Activated T-cell treated with anti-CD3 and anti-CD28 coated beads, Interleukin-2, amount 50 U/mL, for 48 hours (primary cell): ENCODE measurements around the gene MAML3.

Experiments used
- DNase-seq, 2 experiments: peaks; one replicate each; pipeline ENCODE4 v3.0.0-alpha.2; 2020

The MAML3 gene

DNA sequence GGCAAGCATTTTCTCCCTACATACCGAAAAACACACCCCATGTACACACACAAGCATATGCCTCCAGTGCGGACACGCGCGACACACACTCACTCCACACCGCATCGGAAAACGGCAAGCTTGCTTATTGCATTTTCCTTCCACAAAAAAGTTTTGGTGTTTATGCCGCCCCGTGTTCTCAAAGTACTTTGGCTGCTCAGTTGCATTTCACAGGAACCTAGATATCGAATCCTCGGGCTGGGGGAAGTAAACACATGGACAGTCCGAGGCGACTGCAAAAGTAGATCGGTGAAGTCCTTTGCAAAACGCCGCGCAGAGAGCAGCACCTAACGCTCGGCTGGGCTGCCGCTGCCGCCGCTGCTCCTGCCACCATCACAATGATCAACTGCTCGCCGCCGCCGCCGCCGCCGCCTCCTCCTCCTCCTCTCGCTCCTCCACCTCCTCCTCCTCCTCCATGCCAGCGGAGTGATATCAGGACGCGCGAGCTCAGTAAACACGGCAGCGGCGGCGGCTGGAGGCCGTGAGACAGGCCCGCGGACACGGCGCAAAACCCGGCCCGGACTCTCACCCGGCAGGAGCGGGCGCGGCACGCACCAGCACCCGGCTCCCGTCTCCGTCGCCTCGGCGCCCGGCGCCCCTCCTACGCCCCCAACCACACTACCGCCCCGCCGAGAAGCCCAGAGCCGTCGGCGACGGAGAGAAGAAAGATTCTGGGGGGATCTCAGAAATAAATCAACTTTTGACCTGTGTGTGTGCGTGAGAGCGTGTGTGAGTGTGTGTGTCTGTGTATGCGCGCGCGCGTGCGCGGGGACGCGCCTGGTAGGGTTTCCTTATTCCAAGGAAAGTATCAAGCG lies at the start of gene MAML3:
Gene MAML3 (minus strand): TSS at position 467 of the 854 bp plus-strand sequence. CDS start 857 bp downstream, outside the sequence.
- peak; percentile 85 to 90 for DNase-seq

DNA sequence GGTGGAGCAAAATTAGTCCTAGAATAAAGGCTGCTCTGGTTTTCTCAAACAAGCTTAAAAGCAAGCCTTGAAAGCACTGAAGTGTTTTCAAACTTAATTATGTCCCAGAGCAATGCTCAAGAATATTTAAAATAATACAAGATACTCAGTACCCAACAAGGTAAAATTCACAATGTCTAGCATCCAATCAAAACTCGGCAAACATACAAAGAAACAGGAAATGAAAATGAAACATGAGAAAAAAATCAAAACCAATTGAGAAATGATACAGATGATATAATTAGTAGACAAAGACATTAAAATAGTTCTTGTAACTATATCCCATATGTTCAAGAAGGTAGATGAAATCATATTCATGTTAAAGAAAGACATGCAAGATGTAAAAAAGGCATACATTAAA lies 45.0 kb upstream of the MAML3 start:
- DNase-seq, result no peak

DNA sequence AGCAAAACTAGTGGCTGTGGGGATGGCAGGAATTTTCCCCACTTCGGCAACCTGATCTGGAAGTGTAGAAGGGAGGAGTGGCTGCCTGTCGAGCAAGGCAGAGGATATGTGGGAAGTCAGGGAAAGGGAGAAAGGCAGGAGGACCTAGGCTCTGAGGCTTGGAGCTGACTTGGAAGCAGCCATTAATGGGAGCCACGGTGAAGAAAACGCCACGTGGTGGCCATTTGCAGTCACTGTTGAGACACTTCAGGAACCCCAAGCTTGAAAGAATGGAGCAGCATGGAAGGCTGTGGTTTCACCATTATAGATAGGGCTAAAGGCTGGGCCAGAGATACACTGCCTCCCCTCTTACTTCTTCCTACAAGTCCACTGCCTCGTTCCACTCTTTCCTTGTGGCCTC lies 41.8 kb upstream of the MAML3 start:
- no peak for DNase-seq

DNA sequence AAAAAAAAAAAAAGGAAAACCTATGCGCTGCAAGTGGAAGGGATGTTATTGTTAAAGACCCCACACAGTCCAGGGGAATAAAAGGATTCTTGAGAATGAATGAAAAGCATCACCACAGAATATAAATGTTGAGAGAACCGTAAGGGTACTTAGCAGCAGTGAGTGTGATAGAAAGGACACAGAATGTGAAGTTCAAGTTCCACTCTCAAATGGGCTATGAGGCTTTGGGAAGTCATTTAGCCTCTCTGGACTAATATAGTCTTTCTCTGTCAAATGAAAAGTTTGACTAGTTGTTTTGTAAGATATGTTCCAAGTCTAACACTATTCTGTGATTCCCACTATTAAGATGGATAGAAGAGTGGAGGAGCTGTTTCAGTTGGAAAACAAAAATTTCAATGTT lies 35.8 kb upstream of the MAML3 start:
- no peak for DNase-seq

DNA sequence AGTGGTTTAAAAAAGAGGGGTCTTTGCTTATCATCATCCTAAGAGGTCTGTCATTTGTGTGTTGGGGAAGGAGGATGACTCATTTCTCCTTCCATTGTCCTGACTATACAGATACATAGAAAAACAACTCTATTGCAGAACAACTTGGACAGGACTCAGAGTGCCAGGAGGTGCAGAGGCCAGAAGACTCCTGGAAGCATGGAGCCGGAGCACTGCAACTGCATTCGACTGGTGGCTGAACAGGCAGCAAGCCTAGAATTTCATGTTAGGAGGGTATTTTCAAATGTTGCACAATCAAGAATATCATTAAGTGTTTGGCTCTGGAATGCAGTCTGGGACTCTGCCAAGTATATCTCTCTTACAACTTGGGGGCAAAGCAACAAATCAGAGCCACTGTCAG lies 35.0 kb upstream of the MAML3 start:
- DNase-seq, result no peak

DNA sequence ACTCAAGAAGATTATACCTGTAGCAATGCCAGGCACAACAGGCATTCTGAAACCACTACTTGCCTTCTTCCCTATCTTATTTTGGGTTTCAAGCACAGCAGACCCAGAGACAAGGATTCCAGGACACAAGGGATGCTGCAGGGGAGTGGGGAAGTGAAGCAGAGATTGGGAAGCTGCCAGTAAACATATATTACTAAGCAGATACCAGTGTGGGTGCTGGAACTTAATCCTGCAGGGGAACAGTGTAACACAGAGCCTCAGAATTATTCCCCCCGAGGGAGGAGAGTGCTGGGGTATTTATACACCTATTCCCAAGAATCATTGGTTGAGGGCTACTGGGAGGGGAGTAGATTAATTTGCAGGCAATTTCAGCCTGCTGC lies 33.3 kb upstream of the MAML3 start:
- no peak for DNase-seq

DNA sequence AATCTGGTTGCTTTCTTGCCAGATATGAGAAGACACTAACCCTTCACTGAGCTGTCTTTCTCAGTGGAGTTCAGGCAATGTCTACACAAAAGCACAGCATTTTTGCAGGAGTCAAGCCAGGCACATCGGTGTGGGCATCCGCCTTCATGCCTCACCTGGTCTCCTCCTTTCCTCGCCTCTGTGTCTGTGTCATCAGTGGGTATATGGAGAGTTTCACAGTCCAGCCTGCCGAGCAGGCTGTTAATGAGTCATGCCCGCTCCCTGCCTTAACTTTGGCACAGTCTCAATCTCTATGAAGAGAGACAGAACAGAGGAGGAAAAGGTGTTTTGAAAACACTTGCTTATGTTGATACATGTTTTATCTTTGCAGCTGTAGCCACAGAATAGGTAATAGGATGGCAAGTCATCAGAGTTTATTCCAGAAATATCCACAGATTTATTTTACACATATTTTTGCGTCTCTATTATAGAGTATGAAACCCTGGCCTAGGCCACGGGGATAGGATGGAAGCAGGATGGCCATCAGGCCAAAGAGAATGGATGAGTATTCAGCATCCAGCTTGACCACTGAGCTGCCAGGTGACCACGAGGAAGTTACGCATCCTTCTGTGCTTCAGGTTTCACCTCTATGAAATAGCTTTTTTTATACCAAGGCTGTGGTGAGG lies 32.8 kb upstream of the MAML3 start:
- no peak for DNase-seq

DNA sequence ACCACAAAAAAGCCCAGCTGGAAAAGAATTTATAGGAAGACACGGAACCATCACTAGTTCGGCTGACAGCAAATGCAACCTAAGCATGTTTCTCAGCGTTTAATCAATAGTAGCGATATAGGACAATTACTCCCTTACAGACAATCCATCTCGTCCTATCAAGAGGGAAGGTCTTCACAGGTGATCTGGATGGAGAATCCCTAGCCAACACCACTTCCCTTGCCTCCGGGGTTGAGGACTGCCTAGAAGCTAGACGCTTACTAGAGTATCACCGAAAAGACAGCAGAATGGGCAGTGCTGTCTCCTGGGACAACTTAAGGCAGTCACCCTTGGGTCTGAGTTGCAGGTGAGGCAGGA lies 32.1 kb upstream of the MAML3 start:
- DNase-seq, result no peak

DNA sequence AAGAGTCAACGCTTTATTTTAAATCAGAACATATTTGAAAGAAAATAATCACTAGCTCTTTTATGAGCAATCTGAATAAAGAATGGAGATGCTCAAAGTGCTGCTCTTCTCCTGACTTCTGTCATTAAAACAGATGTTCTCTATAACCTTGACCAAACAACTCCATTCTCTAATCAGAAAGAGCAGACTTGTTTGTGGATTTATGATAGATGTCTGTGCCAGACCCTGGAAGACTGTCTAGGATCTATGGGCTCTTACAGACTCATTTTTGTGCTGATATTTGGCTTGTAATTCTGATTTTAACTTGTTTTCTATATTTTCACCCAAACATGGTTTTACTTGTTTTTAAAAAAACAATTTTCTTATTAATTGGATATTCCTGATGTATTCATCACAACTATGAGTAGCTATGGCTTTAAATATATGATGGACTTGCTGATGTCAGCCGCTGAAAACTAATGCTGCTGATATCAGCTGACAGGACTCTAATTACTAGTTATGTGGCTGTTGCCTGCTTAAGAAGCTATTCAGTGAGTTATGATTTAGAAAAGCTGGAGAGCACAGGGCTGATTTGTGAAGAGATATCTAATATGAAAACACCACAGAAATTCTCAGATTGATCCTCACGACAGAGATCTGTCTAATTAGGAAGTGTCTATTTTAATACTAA lies 31.6 kb upstream of the MAML3 start:
- DNase-seq, result no peak

DNA sequence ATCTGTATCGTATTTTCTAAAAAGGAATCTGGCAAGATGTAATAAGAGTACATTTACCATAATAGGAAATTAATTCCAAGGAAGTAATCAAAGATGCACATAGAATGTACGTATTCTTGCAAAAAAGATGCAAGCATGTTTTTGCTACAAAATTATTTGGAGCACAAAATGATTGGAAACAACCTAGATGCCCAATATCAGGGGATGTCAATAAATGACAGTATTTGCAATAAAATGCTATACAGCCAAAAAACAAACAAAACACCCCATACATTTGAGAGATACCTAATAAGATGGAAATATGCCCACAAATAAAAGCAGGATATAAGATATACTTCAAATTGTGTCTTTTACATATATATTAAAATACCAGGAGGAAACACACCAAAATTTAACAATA lies 29.3 kb upstream of the MAML3 start:
- DNase-seq, result no peak

DNA sequence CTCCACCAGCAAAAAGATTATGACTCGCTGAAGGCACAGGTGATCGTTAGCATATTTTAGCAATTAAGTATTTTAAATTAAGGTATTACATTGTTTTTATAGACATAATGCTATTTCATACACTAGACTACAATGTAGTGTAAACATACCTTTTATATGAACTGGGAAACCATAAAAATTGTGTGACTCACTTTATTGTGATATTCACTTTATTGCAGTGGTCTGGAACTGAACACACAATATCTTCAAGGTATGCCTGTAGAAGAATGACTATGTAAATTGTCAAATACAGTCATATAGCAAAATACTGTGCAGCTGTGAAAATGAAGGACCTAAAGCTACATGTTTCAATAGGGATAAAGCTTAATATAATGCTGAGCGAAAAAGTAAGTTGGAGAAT lies 26.6 kb upstream of the MAML3 start:
- no peak for DNase-seq

DNA sequence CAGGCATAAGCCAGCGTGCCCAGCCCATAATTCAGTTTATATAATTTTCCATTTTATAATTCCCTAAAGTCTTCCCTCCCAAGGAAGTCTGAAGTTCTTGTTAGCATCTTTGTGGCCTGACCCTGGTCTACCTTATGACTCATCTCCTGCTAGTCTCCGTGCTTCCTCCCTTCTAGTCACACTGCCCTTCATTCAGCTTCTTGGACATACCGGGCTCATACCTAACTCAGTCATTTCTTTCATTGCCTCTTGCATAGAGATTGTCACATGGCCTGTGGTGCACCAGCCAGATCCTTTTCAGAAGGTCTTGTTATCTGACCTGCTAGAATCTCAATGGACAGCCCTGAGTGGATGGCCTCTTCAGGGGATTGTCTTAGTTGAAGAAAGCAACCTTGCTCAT lies 22.8 kb upstream of the MAML3 start:
- no peak for DNase-seq

DNA sequence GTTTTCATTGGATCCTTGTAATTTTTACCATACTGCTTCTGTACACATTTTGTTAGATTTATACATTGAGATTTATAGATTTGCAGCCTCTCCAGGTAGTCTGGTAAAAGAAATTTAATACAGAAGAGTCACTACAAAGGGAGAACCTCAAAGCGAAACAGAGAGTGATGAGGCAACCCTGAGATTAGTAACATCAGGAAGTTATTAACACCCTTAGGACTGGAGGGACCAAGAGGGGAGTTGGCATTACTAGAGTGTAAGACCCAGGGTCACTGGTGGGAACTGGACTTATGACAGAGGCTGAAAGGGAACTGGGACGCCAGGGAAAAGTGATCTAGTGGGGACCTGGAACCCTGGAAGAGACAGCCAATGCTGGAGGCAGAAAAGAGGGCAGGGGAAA lies 20.6 kb upstream of the MAML3 start:
- DNase-seq, result no peak

DNA sequence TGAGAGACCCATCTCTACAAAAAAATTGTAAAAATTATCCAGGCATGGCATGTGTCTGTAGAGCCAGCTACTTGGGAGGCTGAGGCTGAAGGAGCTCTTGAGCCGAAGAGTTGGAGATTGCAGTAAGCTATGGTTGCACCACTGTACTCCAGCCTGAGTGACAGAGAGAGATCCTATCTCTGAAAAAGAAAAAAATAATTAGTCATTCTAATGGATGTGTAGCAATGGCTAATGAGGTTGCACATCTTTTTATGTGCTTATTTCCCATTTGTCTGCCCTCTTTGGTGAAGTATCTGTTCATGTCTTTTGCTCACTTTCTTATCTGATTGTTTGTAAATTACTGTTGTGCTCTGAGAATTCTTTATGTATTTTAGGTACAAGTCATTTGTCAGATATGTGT lies 19.0 kb upstream of the MAML3 start:
- no peak for DNase-seq

DNA sequence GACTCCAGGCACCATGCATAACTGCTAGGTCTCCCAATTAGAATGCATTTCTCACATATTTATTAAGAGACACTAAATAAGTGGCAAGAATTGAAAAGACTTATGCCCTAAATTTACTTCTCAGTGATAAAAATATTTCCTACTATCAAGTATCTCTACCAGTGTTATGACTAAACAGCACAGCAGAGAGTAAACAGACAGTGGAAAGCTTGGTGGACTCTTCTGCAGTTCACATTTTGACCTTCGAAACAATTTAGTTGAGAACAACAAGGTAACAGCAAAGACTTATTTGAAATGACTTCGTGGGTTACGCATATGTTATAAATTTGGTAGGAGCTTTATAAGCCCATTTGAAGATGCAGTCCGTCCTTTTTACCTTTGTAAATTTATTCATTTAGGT lies 16.3 kb upstream of the MAML3 start:
- DNase-seq, result no peak

DNA sequence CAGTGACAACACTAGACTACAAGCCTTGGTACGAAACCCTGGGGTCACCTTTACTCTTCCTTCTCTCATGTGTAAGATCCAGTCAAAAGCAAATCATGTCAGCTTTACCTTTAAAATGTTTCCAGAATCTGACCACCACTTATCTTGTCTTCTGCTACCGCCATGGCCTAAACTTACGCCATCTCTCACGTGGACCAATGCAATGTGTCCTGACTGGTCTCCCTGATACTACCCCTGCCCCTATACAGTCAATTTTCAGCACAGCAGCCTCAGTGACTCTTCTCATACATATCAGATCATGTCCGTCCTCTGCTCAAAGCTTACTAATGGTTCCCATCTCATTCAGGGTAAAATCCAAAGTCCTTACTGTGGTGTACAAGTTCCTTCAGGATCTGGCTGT lies 15.0 kb upstream of the MAML3 start:
- no peak for DNase-seq

DNA sequence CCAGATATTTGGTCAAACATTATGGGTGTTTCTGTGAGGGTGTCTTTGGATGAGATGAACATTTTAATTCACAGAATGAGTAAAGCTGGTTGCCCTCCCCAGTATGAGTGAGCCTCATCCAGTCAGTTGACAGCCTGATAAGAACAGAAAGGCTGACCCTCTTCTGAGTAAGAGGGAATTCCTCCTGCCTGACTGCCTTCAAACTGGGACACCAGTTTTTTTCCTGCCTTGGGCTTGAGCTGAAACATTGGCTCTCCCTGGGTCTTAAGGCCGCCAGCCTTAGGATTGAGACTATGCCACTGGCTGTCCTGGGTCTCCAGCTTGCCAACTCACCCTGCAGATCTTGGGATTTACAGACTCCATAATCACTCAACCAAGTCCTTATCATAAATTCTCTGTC lies 14.5 kb upstream of the MAML3 start:
- DNase-seq, result no peak

DNA sequence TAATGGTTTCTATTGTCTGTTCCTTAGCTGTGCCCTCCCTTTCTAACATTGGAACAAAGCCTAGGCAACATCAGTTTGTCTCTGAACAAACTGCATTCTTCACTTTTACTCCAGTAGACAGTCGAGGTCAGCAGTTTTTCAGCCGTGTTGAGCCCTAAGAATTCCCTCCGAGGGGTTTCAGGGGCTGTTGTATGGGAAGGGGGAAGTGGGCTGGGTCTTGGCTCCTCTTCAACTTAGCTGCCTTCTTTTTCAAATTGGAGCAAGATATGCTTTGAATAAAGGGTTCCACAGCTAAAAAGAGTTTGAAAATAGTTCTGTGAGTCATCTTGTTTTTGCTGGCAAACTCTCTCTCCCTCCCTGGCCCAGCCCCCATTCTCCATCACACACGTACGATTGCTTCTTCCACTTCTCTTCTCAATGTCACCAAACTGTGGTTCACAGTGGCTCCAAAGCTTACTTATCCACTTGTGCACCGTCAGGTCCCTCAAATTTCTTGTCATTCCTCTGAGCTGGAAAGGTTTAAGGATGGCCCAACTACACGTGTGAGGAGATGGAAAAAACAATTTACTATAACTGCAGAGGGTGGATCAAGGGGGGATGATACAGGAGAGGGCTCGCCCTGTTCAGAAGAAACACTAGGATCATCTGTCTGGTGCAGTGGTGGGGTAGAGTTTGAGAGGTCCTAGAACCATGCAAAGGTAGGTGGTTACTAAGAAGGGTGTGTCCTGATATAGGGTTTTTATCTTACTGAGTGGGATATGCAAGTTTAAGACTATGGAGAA lies 9.2 kb upstream of the MAML3 start:
- no peak for DNase-seq

DNA sequence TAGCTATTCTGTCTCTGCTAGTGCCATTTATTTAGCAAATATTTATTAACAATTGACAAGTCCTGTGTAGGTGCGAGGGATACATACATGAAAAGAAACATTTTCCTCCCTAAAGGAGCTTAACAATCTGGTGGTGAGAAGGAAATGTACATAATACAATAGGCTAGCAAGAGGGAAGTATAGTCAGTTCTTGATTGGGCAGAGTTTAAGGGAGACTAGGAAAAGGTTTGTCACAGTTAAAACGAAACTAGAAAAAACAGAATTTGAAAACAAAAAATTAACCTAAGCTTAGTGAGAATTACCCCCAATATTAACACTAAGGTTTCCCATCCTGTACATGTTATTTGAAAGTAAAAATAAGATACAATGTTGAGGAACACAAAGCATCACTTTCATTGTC lies 8.6 kb upstream of the MAML3 start:
- DNase-seq, result no peak

DNA sequence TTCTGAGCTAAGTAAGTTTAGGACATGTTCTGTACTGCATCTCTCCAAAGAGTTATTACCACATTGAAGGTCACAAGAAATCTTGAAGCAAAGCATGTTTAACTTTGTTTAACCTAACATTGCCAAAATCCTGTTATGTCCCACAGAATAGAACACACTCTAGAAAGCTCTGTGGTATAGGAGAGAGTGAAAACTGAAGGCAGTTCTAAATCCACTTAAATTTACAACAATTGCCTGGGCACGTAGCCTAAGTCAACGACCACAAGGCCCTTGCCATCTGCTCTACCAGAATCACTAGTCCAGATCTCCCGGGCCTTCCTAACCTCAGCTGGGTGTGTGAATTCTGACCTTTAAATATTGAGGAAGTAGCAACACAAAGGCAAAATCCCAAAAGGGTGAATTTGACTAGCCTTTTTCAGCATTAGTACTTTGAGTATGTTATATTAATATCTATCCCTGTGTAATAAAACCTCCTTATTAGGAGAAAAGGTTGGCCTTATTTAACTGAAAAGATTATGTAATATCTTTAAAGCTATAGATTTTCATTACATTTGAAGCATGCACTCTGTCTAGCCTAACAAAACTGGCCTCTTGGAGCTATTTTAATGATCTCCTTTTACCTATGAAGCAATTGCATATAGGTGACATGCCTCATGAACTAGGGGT lies 4.5 kb upstream of the MAML3 start:
- DNase-seq, result no peak

DNA sequence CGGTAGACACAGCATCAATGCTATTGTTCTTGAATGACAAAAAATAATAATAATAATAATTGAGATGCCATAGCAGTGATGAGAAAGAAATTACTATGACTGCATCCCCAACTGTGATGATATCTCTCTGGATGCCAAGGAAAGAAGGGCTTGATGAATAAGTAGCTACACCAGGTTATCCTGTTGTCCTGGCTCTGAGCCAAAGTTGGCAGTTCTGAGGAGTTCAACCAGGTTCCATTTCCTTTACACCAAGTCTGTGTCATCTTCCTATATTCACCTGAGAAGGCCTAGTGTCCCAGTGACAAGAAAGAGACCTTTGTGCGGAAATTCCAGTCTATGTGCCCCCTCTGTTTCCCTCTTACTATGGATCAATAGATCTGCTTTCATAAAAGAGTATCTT lies 3.4 kb upstream of the MAML3 start:
- no peak for DNase-seq

DNA sequence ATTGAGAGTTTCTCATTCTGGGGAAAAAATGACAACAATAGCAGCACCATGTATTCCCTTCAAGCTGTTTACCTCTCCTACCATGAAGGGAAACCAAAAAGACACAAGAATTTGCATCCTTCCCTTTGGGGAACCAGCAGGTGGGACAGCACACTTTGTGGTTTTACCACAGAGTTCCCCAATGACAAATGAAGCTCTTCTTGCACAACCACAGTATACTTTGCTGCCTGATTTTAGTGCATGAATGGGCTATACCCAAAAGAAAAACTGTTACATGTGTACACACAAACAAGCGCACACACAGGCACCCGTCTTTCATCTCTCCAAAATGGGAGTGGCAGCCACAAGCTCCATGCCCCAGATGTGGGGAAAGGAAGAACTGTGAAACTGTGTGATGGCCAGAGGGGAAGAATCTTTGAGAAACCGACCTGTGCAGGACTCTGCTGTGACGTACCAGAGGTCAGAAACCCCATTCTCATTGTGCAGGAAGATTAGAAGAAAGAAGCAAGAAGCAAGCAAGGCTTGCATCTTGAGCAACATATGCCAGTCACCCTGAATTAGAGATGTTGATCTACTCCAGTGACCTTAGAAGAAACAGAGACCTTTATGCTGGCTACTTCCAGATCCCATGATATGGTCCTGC lies 2.7 kb upstream of the MAML3 start:
- DNase-seq, result peak; percentile 44 to 50

DNA sequence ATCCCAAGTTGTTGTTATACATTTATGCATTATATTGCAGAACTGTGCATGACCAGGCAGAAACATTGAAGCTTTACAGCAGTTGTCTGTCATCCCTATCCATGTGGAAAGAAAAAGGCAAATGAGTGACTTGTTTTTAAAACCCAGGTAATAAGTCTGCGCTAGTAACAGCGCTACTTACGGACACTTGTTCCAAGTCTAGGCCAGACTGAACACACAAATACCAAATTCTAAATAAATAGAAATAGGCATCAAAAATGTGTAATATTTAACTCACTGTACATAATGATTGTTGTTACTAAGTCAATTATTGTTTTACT lies 548 bp upstream of the MAML3 start:
- DNase-seq, result no peak
